Activated CD4-positive, alpha-beta T cell treated with anti-CD3 and anti-CD28 coated beads, Interleukin-2, Interleukin-4, amounts not matched to agents 100 ng/mL and 50 ng/mL, durations not matched to agents 16 hours and 8 hours (primary cell): Measurements from ENCODE around the gene PITPNC1.
A peak's percentile ranks its signal among the peaks of the same experiment; 100 is the strongest.
"Not testable (repeated sequence)": the region's sequence is repeated elsewhere in the genome, so short reads cannot be mapped to it uniquely, and the experiment has no call there.

Experiments used
- DNase-seq: peaks from one replicate; pipeline ENCODE4 v3.0.0-alpha.2; 2020; ENCODE audit warnings: low spot score

PITPNC1 gene

GRCh38 chr17:67401106-67401505 is 24.0 kb downstream of the PITPNC1 start:
- no peak for DNase-seq

DNA sequence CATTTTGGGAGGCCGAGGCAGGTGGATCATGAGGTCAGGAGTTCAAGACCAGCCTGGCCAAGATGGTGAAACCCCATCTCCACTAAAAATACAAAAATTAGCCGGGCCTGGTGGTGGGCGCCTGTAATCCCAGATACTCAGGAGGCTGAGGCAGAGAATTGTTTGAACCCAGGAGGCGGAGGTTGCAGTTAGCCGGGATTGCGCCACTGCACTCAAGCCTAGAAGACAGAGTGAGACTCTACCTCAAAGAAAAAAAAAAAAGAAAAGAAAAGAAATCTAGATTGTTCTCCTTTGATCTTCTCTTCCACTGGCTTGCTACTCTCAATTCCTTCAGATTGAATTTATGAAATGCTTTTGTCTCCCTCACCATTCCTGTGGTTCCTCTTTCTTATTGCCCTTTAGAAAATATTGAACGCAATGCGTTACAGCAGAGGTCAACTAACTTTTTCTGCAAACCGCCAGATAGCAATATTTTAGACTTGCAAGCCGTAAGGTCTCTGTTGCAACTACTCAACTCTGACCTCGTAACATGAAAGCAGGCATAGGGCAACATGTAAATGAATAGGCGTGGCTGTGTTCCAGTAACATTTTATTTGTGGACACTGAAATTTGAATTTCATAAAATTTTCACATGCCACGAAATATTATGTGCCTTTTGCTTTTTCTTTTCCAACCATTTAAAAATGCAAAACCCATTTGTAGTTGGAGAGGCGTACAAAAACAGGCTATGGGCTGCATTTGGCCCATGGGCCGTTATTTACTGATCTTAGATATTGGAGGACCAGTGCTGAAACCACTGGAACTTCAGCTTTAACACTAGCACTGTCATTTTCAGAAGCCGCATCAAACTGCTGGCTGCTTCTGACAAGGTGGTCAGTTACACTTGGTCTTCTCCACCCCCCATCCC is 24.8 kb downstream of the PITPNC1 start:
- no peak for DNase-seq

- DNase-seq, result no peak
Observed at GRCh38 chr17:67403065-67403464, 26.0 kb downstream of the PITPNC1 start.

GRCh38 chr17:67403483-67403882 is 26.4 kb downstream of the PITPNC1 start:
- no peak for DNase-seq

- DNase-seq, result not testable (repeated sequence)
Observed at GRCh38 chr17:67408455-67408830, 31.4 kb downstream of the PITPNC1 start.

GRCh38 chr17:67411397-67411796 is 34.3 kb downstream of the PITPNC1 start:
- no peak for DNase-seq

- no peak for DNase-seq
Observed at GRCh38 chr17:67412032-67412431, 35.0 kb downstream of the PITPNC1 start.

DNA sequence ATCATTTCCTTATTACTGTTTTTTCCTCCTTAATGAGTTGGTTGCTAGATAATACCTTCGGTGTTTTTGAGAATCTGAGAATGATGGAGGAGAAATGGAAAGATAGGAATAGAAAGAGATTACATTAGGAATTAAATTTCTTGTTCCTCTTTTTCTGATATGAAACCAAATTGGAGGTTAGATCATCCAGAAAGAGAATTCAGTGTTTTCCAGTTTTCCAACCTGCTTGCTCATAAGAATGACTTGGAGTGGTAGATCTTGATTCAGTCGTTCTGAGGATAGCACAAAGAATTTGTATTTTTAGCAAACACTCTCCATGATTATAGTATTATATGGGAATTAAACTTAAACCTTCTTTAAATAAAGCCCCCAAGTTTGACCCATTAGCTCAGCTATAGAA is 35.9 kb downstream of the PITPNC1 start:
- DNase-seq, result no peak

DNA sequence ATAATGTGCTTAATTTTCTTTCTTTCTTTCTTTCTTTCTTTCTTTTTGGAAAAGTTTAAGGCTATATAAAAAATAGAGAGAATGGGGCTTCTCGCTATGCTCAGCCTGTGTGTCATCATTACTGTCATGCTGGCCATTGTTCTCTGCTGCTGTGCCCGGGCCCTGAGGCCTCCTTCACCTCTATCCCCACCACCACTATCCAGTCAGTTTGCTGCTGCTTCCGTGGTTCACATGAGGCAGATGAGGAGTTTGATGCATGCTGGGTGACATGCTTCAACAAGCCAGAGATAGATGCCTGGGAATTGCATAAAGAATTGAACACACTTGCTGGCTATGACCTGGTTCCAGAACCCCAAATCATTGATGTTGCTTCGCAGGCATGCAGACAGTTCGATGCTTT is 36.3 kb downstream of the PITPNC1 start:
- DNase-seq, result no peak

GRCh38 chr17:67414130-67414529 is 37.0 kb downstream of the PITPNC1 start:
- no peak for DNase-seq

- no peak for DNase-seq
Observed at GRCh38 chr17:67414559-67414958, 37.5 kb downstream of the PITPNC1 start.

DNA sequence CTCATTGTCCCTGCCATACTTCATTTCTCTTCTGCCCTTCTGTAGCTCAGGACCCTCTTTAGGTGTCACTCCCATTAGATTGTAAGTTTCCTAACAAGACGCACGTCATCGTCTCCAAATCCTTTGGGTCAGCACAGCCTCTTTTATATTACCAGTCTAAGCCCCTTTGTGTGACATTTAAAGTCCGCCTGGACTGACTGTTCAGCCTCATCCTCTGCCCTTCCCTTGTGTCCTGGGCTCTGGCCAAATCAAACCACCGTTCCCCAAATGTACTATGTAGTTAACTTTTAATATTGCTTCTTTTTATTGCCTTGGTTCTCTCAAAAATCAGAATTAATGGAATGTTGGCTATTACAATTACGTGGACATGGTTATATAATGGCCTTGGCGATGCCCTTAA is 38.2 kb downstream of the PITPNC1 start:
- no peak for DNase-seq

DNA sequence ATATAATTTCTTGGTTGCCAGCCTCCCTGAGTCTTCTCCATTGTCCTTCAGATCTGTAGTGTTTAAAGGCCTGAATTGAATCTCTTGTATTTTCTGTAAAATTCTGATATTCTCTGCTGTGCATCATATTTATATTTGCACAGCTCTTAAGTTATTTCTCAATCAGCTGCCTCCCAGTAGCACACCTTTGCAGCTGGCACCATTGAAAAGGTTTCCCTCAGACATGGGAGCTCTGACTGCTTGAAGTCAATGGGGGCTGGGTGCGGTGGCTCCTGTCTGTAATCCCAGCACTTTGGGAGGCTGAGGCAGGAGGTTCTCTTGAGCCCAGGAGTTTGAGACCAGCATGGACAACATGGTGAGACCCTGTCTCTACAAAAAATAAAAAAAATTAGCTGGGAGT is 40.4 kb downstream of the PITPNC1 start:
- no peak for DNase-seq

- no peak for DNase-seq
Observed at GRCh38 chr17:67420994-67421393, 43.9 kb downstream of the PITPNC1 start.

DNA sequence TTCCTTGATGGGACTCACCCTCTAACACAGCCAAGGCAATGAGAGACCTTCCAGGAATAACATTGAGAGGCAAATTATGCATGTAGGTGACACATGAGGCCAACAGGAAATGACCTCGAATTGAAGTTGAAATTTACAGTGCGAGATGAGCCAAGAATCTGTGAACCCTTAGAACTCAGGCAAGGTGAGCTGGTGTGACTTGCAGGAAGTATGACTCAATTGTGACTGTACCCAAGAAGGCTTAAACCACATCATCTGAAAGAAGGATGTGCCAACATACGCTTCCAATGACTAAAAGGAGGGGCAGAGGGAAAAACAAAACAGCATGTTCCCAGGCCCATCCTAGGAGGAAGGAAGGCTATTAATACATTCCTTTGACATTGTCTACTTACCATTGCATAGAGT is 44.8 kb downstream of the PITPNC1 start:
- DNase-seq, result peak; percentile 91

GRCh38 chr17:67422296-67422695 is 45.2 kb downstream of the PITPNC1 start:
- DNase-seq, result not testable (repeated sequence)

DNA sequence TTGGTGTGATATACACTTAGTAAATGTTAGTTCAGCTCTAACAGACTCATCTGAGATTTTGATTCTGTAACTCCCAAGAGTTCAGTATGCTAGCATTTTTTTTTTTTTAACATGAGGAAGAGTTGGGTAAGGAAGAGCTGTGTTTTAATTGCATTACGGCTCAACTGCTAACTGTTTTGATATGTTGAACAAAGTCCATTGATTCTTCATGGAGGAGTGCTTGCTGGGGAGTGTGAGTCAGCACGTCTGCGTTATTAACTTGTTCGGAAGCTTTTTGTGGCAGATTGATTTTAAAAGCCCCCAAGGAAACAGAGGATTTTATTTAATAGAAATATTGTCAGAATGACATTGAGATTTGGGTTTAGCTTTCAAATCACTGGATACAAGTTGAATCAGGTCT is 45.8 kb downstream of the PITPNC1 start:
- no peak for DNase-seq

GRCh38 chr17:67425571-67426160 is 48.6 kb downstream of the PITPNC1 start:
- DNase-seq, result no peak

GRCh38 chr17:67427424-67427823 is 50.3 kb downstream of the PITPNC1 start:
- DNase-seq, result no peak

DNA sequence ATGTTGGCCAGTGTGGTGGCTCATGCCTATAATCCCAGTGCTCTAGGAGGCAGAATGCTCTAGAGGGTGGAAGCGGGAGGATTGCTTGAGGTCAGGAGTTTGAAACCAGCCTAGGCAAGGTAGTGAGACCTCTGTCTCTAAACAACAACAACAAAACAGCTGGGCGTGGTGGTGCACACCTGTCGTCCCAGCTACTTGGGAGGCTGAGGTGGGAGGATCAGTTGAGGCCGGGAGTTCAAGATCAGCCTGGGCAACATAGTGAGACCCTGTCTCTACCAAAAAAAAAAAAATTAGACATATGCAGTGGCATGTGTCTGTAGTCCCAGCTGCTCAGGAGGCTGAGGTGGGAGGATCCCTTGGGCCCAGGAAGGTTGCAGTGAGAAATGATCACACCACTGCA is 53.4 kb downstream of the PITPNC1 start:
- not testable (repeated sequence) for DNase-seq

DNA sequence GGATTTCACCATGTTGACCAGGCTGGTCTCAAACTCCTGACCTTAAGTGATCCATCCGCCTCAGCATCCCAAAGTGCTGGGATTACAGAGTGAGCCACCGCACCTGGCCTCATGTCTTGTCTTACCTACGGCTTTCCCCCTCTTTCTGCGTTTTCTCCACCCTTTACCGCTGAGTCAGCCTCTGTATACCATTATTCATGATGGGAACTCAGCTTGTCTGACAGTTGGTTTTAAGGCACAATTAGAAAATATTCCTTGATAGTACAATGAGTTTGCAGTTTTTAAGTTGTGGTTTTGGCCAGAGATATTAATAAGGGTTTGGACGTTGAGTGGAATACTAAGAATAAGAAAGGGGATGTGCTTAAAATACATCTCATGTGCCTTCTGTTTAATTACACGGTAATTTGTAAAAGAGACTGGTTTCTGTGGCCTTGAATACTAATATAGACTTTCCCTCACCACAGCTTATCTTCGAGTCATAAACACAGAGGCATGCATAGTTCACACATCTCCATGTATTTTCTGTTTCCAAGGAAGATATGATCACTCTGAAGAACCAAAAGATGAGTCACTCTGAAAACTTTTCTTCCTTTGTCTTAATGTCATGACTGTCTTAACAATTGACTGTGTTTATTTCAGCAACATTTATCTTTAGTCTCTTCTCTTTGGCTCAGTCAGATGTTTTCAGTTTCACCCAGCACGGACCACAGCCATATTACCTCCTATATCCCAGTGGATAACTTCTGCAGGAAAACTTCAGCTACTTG is 54.4 kb downstream of the PITPNC1 start:
- peak; percentile 84 for DNase-seq

DNA sequence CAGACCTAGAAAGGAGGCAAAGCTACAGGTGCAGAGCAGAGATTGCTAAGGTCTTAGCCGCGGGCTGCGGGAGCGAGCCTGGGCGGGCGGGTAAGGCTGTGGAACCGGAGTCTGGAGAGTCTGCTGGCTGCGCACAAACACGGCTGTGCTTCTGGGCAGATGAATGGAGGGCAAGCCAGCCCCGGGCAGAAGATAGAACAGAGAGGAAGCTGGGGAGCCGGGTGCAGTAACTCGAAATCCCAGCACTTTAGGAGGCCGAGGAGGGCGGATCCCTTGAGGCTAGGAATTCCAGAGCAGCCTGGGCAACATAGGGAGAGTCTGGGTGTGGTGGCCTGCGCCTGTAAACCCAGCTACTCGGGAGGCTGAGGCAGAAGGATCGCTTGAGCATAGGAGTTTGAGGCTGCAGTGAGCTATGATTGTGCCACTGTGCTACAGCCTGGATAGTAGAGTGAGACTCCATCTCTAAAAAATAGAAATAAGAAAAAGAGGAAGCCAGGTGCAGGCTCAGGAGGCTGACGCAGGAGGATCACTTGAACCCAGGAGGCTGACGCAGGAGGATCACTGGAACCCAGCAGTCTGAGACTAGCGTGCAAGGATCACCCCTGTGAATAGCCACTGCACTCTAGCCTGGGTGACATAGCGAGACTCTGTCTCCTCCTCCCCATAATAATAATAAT is 56.3 kb downstream of the PITPNC1 start:
- no peak for DNase-seq
